Neural progenitor cell (in vitro differentiated cells): ENCODE results near the gene DBH. TPM values are rescaled to one million over a fixed set of nuclear protein-coding genes. Genes with fewer than 3 reads are reported as not detected.

ENCODE experiments used
- DNase-seq: peaks from one replicate; pipeline ENCODE4 v3.0.0-alpha.2; 2016; ENCODE audit warnings: low spot score
- H2AFZ ChIP-seq: fragments of 200-600 bp; sonication (generic); replicated peaks from 2 replicates; pipeline ENCODE4 v1.6.1; 2016; ENCODE audit warnings: antibody characterized with exemption
- H3F3A ChIP-seq: fragments of 200-600 bp; sonication (generic); 2 replicates; pipeline ENCODE4 v1.6.1; 2016; ENCODE audit warnings: antibody characterized with exemption, low read depth
- H3K27ac ChIP-seq: fragments of 200-600 bp; sonication (generic); 2 replicates; pipeline ENCODE4 v1.5.1; 2016; ENCODE audit warnings: mild to moderate bottlenecking
- H3K27me3 ChIP-seq: fragments of 200-600 bp; sonication (generic); 2 replicates; pipeline ENCODE4 v1.6.1; 2016; ENCODE audit warnings: mild to moderate bottlenecking, moderate library complexity
- H3K36me3 ChIP-seq: fragments of 200-600 bp; sonication (generic); 2 replicates; pipeline ENCODE4 v1.5.1; 2016
- H3K4me1 ChIP-seq: fragments of 200-600 bp; sonication (generic); 2 replicates; pipeline ENCODE4 v1.6.1; 2016; ENCODE audit warnings: mixed run types
- H3K4me2 ChIP-seq: fragments of 200-600 bp; sonication (generic); 2 replicates; pipeline ENCODE4 v1.6.1; 2016
- H3K4me3 ChIP-seq: fragments of 200-600 bp; sonication (generic); 2 replicates; pipeline ENCODE4 v1.5.1; 2016
- H3K79me2 ChIP-seq: fragments of 200-600 bp; sonication (generic); 2 replicates; pipeline ENCODE4 v1.6.1; 2016; ENCODE audit warnings: low read depth
- H3K9ac ChIP-seq: fragments of 200-600 bp; sonication (generic); 2 replicates; pipeline ENCODE4 v1.6.1; 2016
- H3K9me3 ChIP-seq: fragments of 200-600 bp; sonication (generic); 2 replicates; pipeline ENCODE4 v1.5.1; 2016; ENCODE audit warnings: low read depth
- H4K20me1 ChIP-seq: fragments of 200-600 bp; sonication (generic); 2 replicates; pipeline ENCODE4 v1.6.1; 2016; ENCODE audit warnings: low read depth
- H3K27ac Mint-ChIP-seq: 3 replicates; pipeline ENCODE4 v1.8.0; 2021; ENCODE audit warnings: mixed read lengths
- H3K27me3 Mint-ChIP-seq: 2 replicates; pipeline ENCODE4 v1.8.0; 2022; ENCODE audit warnings: low read depth, mild to moderate bottlenecking, inconsistent platforms, moderate library complexity, mixed read lengths; ENCODE audit not compliant: insufficient read depth
- H3K36me3 Mint-ChIP-seq: 3 replicates; pipeline ENCODE4 v1.8.0; 2021; ENCODE audit warnings: mixed read lengths
- H3K4me1 Mint-ChIP-seq: 3 replicates; pipeline ENCODE4 v1.8.0; 2021; ENCODE audit warnings: mixed read lengths
- H3K4me3 Mint-ChIP-seq: 3 replicates; pipeline ENCODE4 v1.8.0; 2021; ENCODE audit warnings: mild to moderate bottlenecking, moderate library complexity, mixed read lengths
- H3K9me3 Mint-ChIP-seq: 3 replicates; pipeline ENCODE4 v1.8.0; 2020; ENCODE audit warnings: mixed read lengths
- EZH2 ChIP-seq: fragments of 200-600 bp; sonication (generic); IDR thresholded peaks from 2 replicates; pipeline ENCODE4 v1.6.1; 2017; ENCODE audit warnings: antibody characterized with exemption, mild to moderate bottlenecking, moderate library complexity
- EZH2phosphoT487 ChIP-seq: fragments of 200-600 bp; sonication (generic); IDR thresholded peaks from 2 replicates; pipeline ENCODE4 v1.6.1; 2017; ENCODE audit warnings: antibody characterized with exemption
- total RNA-seq: library from RNA; depleted of rRNA; stranded (reverse); fragments of >200 nt; gene quantifications from 2 replicates; pipeline ENCODE4 v1.2.3, GENCODE V29; 2015; ENCODE audit warnings: low replicate concordance
- TF ChIP-seq, protein P1 (sequence below): fragments of 200-600 bp; sonication (generic); IDR thresholded peaks from 2 replicates; pipeline ENCODE4 v1.5.1; 2017; ENCODE audit warnings: antibody characterized with exemption, mild to moderate bottlenecking

Gene DBH
- total RNA-seq, 1 donor from 2014 or later, result not detected

DNA sequence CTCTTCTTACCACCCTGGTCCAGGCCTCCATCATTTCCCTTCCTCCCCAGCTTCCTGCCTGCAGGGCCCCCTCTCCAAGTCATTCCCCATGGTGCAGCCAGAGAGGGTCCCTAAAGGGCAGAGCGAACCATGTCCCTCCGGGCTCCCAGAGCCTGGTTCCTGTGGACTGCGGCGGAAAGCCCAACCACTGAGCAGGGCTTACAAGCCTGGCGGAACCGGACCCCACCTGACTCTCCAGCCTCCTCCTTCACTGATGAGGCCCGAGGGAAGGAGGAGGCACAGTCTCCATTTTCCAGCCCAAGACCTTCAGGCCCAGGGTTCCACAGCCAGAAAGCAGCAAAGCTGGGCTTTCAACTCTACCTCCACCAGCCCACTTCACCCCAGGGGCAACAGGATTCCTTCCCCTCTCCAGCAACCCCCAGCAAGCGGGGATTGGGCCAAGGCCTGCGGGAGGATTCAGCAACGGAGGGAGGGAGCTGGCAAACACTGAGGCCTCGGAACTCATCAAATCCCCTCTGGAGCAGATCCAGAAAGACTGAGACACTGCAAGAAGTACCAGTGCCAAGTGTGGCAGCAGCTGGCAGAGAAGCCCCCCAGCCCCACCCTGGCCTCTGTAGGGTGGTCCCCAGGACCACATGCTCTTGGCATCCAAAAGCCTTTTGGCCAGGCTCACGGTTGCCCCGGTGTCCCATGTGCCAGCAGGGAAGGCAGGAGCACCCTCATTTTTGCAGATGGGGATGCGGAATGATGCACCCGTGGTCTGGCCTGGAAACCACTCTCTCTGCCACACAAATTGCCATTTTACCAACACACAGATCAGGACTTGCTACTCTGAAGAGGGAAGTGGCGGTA is 30.1 kb upstream of the DBH start:
- Histone ChIP-seq H2AFZ (no peak overlapping the region), H3K27ac (no peak overlapping the region), H3K27me3 (peaks cover 52% of the 10 kb centered on the region), H3F3A (peaks cover 4% of the 10 kb centered on the region), H3K9me3 (no peaks in the 10 kb centered on the region), H3K4me3 (no peak overlapping the region), H3K4me2 (no peak overlapping the region), H3K4me1 (peaks cover 4% of the 10 kb centered on the region), H3K79me2 (no peaks in the 10 kb centered on the region), H4K20me1 (peaks cover 6% of the 10 kb centered on the region), H3K36me3 (no peaks in the 10 kb centered on the region), H3K9ac (no peak overlapping the region)
- no peak for DNase-seq
- no peak overlapping the region for H3K27ac Mint-ChIP-seq
- no peaks in the 10 kb centered on the region for H3K36me3 Mint-ChIP-seq
- no peaks in the 10 kb centered on the region for H3K9me3 Mint-ChIP-seq
- peaks cover 47% of the 10 kb centered on the region for H3K27me3 Mint-ChIP-seq
- H3K4me3 Mint-ChIP-seq, result no peak overlapping the region
- TF ChIP-seq, protein P1, sequence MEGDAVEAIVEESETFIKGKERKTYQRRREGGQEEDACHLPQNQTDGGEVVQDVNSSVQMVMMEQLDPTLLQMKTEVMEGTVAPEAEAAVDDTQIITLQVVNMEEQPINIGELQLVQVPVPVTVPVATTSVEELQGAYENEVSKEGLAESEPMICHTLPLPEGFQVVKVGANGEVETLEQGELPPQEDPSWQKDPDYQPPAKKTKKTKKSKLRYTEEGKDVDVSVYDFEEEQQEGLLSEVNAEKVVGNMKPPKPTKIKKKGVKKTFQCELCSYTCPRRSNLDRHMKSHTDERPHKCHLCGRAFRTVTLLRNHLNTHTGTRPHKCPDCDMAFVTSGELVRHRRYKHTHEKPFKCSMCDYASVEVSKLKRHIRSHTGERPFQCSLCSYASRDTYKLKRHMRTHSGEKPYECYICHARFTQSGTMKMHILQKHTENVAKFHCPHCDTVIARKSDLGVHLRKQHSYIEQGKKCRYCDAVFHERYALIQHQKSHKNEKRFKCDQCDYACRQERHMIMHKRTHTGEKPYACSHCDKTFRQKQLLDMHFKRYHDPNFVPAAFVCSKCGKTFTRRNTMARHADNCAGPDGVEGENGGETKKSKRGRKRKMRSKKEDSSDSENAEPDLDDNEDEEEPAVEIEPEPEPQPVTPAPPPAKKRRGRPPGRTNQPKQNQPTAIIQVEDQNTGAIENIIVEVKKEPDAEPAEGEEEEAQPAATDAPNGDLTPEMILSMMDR, result no peak
- TF ChIP-seq EZH2 (no peak), EZH2phosphoT487 (no peak)
- peaks cover 9% of the 10 kb centered on the region for H3K4me1 Mint-ChIP-seq

- Mint-ChIP-seq H3K9me3 (no peaks in the 10 kb centered on the region), H3K27me3 (peaks cover 53% of the 10 kb centered on the region), H3K4me3 (no peak overlapping the region), H3K4me1 (peaks cover 9% of the 10 kb centered on the region), H3K27ac (no peak overlapping the region), H3K36me3 (no peaks in the 10 kb centered on the region)
- H3K9me3 ChIP-seq, result no peaks in the 10 kb centered on the region
- peaks cover 6% of the 10 kb centered on the region for H4K20me1 ChIP-seq
- TF ChIP-seq EZH2, result no peak
- TF ChIP-seq, protein P1, result no peak
- no peak overlapping the region for H3K27ac ChIP-seq
- H2AFZ ChIP-seq, result no peak overlapping the region
- peaks cover 57% of the 10 kb centered on the region for H3K27me3 ChIP-seq
- peaks cover 4% of the 10 kb centered on the region for H3K4me1 ChIP-seq
- no peaks in the 10 kb centered on the region for H3K79me2 ChIP-seq
- H3F3A ChIP-seq, result peaks cover 4% of the 10 kb centered on the region
- H3K9ac ChIP-seq, result no peak overlapping the region
- no peak overlapping the region for H3K4me3 ChIP-seq
- DNase-seq, result no peak
- H3K4me2 ChIP-seq, result no peak overlapping the region
- no peaks in the 10 kb centered on the region for H3K36me3 ChIP-seq
These were observed 29.5 kb upstream of the DBH start for GRCh38 chr9:133606708-133607025.

GRCh38 chr9:133607381-133607780 is 28.8 kb upstream of the DBH start:
- no peaks in the 10 kb centered on the region for H3K36me3 Mint-ChIP-seq
- H3K27me3 Mint-ChIP-seq, result peaks cover 55% of the 10 kb centered on the region

More at GRCh38 chr9:133607381-133607780, 28.8 kb upstream of the DBH start:
- no peaks in the 10 kb centered on the region for H3K9me3 Mint-ChIP-seq
- Histone ChIP-seq H3K27ac (no peak overlapping the region), H3K27me3 (peaks cover 65% of the 10 kb centered on the region), H3K9me3 (no peaks in the 10 kb centered on the region), H4K20me1 (peaks cover 6% of the 10 kb centered on the region), H3K36me3 (no peaks in the 10 kb centered on the region), H3K4me3 (no peak overlapping the region), H2AFZ (no peak overlapping the region), H3K4me1 (peaks cover 4% of the 10 kb centered on the region), H3F3A (peaks cover 4% of the 10 kb centered on the region), H3K9ac (no peak overlapping the region), H3K4me2 (no peak overlapping the region), H3K79me2 (no peaks in the 10 kb centered on the region)
- peaks cover 6% of the 10 kb centered on the region for H3K4me1 Mint-ChIP-seq
- TF ChIP-seq EZH2 (no peak), EZH2phosphoT487 (no peak)
- TF ChIP-seq, protein P1, result no peak
- H3K4me3 Mint-ChIP-seq, result no peak overlapping the region
- no peak for DNase-seq
- H3K27ac Mint-ChIP-seq, result no peak overlapping the region
